GM18867 (cell line): ENCODE results near the gene TIAM2.

Experiments used
- ATAC-seq: cut with Tn5 transposase; IDR thresholded peaks from one replicate; pipeline ENCODE4 v1.9.1; 2021; ENCODE audit warnings: mild to moderate bottlenecking, moderate library complexity; ENCODE audit not compliant: unreplicated experiment

The TIAM2 gene

DNA sequence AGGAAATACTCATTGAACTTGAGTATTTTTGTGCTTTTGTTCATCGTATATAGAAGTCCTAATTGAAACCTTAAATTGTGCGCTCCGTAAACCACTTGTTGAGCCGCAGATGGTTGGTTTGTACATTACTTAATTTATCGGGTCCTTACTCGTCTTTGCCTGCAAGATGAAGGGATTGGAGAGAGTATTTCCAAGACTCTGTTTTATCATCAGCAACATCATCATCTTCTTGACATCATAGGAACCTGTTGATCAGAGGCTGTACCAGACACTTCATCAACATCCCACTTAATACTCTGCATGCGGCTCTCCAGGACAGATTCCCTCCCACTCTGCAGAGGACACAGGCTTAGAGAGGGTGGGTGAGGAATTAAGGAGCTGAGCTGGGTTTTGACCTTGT lies 28.6 kb downstream of the TIAM2 start:
- ATAC-seq, result no peak

DNA sequence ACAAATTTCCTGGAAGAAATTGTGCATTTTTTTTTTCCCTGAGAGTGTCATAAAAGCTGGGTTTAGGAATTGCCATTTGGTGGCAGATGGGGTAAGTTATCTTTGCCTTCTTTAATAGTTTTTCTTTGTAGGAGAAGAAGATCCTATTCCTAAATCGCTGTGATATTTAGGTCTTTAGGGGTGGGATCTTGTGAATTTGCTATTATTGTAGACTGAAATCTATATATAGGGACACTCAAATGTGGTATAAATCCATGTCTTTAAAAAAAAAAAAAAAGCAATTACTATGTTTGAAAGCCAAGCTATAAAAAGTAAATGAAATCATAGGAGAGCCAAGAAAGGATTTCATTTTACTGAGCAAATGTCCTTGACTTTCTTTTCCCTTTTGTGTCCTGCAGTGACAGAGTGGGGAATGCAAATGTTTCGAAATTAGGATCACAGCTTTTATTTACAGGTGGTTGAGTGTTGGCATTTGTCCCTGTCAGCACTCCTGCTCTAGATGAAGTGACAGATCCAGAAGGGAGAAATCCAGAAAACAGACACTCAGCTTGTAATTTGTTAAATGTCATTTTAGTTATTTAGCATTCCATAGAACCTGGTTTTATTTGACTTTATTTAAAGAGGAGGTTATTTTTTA lies 29.4 kb downstream of the TIAM2 start:
- no peak for ATAC-seq

- no peak for ATAC-seq
Measured at GRCh38 chr6:155026022-155026705, 31.0 kb downstream of the TIAM2 start.

GRCh38 chr6:155026706-155027045 lies 31.6 kb downstream of the TIAM2 start:
- ATAC-seq, result no peak

GRCh38 chr6:155030148-155030720 lies 35.1 kb downstream of the TIAM2 start:
- no peak for ATAC-seq

- ATAC-seq, result no peak
Measured at GRCh38 chr6:155031091-155031490, 36.0 kb downstream of the TIAM2 start.

GRCh38 chr6:155033021-155033791 lies 38.1 kb downstream of the TIAM2 start:
- no peak for ATAC-seq

- no peak for ATAC-seq
Measured at GRCh38 chr6:155036907-155037306, 41.8 kb downstream of the TIAM2 start.

GRCh38 chr6:155038104-155038503 lies 43.0 kb downstream of the TIAM2 start:
- ATAC-seq, result no peak

- no peak for ATAC-seq
Measured at GRCh38 chr6:155038527-155038926, 43.4 kb downstream of the TIAM2 start.

- ATAC-seq, result no peak
Measured at GRCh38 chr6:155039618-155040017, 44.5 kb downstream of the TIAM2 start.

DNA sequence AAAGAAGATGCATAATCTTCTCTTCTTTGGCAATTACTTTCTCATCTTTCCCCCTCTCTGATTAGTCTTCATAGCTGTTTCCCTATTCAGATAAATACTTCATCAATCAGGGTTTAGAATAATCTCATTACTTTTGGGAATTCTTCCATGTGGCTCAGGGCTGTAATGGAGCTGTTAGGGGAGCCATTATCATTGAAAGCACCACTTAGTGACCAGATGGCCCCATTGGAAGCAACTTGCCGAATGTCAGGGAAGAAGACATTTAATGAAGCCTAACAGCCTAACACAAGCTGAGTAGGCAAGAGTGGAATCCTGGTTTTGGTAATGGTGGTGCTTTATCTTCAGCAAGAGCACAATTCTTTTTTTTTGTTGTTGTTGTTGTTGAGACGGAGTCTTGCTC lies 45.0 kb downstream of the TIAM2 start:
- ATAC-seq, result no peak

DNA sequence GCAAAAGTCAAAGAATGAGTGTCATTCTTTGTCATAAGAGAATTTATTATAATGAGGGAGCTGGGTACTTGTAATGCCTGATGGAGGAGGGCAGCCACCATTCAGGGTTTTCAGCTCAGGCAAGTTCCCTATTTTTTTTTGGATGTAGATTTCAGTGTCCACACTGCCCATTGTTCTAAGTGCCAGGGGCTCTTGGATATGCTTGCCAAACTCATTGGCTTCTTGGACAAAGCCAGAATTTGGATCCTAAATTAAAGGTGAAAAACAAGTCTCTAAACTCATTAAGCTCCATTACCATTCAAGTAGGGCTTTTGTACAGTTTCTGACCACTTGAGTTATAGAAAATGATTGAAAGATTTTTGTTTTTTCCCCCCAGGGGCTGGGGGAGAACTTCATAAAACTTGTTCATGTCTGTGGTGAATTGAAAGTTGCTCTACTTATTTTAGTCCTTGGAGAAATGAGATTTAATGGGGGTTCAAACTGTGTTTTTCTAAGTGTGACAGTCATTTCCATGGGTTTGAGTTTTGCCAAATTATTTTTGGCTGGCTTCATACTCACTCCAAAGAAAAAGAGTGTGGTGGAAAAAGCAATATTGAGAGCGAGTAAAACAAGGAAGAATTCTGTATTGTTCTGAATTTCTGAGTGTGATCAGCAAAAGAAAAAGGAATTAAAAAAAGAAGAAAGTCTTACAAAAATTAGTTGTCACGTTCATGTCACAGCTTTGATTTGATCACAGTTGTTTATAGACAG lies 46.0 kb downstream of the TIAM2 start:
- ATAC-seq, result no peak

DNA sequence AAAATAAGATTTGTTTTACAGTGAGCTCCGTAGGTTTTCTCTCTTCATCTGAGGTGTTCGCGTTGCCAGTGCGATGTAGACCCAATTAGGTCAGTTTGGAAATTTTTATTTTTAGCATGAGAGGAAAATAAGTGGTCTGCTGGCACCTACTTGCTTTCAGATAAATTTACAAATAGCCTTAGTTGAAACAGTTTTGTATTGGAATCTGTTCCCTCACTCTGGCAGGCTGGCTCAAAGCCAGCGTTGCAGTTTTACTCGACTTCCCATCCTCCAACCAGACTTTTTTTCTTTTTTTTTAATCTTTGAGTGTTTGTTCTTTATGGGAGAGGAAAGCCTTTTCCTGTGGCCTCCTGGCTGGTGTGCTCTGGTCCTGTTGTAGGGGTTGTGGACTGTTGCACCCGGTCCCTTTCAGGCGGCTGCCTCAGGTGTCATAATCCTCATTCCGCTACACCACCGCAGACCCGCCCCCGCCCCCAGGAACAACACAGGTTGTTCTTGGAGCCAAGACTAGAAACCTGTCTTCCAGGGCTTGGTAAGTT lies 46.7 kb downstream of the TIAM2 start:
- ATAC-seq, result no peak

- ATAC-seq, result no peak
Measured at GRCh38 chr6:155042983-155043382, 47.9 kb downstream of the TIAM2 start.

DNA sequence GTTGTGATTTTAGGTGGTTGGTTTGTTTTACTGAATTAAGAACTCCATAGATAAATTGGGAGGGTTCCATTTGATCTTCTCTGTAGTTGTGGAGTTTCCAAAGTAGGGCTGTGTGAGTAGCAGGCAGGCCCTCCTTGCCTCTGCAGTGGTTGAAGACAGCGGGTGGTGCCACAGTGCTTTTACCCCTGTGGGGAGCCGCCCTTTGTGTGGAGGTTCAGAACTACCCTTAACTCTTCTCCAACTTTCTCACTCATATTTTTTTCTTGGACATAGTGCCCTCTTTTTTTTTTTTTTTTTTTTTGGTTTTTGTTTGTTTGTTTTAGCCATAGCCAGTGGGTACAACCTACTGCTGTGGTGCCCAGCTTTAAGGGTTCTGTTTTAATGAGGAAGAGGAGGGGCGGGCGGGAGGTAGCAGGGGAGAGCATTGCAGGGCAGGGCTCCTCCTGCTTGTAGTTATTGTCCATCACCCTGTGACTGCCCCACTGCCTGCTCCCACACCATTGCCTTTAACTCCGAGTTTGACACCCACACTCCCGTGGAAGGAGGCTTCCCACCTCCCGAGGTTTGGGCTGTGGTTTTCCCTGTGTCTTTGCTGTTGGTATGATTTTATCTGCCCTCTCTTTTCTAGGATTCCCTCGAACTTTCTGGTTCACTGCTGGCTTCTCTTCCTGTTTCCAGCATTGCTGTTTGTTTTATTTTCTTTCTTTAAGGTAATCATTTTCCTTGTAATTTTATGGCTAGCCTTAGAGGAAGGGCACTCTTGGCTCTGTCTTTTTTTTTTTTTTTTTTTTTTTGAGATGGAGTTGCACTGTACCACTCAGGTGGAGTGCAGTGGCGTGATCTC lies 50.7 kb downstream of the TIAM2 start:
- ATAC-seq, result no peak

DNA sequence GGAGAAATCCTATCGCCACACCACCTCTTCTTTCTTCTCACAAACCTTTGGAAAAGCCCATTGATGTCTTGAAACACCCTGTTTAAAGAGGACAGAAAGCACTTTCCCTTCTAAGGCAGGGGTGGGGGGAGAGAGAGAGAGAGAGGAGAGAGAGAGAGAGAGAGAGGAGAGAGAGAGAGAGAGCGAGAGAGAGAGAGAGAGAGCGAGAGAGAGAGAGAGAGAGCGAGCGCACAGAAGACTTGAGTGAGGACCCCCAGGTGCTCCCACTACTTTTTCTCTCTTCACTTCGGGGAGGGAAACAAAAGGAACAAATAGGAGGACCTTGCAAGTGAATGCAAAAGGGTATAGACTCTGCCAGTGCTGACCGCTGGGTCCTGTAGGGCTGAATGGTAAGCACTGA lies 52.4 kb downstream of the TIAM2 start:
- ATAC-seq, result no peak

DNA sequence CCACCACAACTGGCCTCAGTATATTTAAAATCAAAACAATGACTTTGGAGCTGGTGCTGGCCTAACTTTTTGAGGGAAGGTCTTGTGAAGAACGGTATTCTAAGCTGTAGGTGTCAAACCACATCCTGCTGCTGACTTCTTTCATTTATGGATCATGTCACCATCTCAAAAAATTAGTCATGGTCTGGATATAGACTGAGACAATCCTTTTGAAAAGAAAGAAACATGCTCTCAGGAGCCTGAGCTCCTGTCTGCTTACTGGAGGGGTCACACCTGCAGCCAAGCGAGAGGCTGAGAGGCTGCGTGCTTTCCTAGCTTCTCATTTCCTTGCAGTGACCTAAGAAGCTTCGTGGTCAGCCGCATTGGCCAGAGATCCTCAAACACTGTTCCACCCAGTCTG lies 55.2 kb downstream of the TIAM2 start:
- peak; percentile 86 for ATAC-seq

GRCh38 chr6:155054491-155055250 lies 59.6 kb downstream of the TIAM2 start:
- no peak for ATAC-seq
